ENCODE measurements around the gene GBE1.

GBE1 gene

DNA sequence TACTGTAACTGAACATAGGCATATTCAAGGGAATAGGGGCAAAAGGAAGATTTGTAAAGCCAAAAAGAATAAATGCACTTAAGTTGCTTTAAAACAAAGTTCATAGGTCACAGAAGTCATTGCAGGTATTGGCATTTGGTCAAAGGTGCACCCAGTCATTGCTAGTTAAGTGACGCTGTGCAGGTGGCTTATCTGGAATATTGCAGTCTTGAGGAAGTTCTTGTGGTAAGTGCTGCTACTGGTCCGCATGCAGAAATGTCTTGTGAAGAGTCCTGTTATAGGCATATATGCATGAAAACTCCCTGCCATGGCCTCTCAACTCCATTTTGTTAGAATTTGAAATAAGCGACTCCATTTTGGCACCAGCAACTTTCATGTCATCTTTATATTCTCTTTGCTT is 293.1 kb downstream of the GBE1 start:
- no peaks in the 10 kb centered on the region for H4K20me1 ChIP-seq (ENCODE audit: low read depth, low read length)
- no peaks in the 10 kb centered on the region for H3K9me2 ChIP-seq (replicated peaks; ENCODE audit: insufficient read depth, low read length)
- H3K9ac ChIP-seq (ENCODE audit: low read length), result no peak overlapping the region
- no peak overlapping the region for H2AFZ ChIP-seq (ENCODE audit: low read depth, low read length, severe bottlenecking)
- TF ChIP-seq, protein P1, sequence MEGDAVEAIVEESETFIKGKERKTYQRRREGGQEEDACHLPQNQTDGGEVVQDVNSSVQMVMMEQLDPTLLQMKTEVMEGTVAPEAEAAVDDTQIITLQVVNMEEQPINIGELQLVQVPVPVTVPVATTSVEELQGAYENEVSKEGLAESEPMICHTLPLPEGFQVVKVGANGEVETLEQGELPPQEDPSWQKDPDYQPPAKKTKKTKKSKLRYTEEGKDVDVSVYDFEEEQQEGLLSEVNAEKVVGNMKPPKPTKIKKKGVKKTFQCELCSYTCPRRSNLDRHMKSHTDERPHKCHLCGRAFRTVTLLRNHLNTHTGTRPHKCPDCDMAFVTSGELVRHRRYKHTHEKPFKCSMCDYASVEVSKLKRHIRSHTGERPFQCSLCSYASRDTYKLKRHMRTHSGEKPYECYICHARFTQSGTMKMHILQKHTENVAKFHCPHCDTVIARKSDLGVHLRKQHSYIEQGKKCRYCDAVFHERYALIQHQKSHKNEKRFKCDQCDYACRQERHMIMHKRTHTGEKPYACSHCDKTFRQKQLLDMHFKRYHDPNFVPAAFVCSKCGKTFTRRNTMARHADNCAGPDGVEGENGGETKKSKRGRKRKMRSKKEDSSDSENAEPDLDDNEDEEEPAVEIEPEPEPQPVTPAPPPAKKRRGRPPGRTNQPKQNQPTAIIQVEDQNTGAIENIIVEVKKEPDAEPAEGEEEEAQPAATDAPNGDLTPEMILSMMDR (IDR thresholded peaks at IDR 0.05; ENCODE audit: insufficient read depth, low read length, poor library complexity, severe bottlenecking), result no peak
- TF ChIP-seq EZH2phosphoT487 (conservative IDR thresholded peaks at IDR 0.05; ENCODE audit: low read length), result no peak
- H3K27me3 ChIP-seq (ENCODE audit: low read length), result no peaks in the 10 kb centered on the region
- H3K4me2 ChIP-seq (ENCODE audit: low read depth, low read length, poor library complexity, severe bottlenecking), result no peak overlapping the region
- H3K27ac ChIP-seq (ENCODE audit: low read depth, low read length), result no peak overlapping the region
- H3K9me3 ChIP-seq (ENCODE audit: insufficient read depth, low read length), result no peaks in the 10 kb centered on the region
- H3K36me3 ChIP-seq (ENCODE audit: low read length), result no peaks in the 10 kb centered on the region
- no peak overlapping the region for H3K4me3 ChIP-seq (ENCODE audit: insufficient read depth, low read length, poor library complexity, severe bottlenecking)
- H3K79me2 ChIP-seq (ENCODE audit: insufficient read depth, low read length), result no peaks in the 10 kb centered on the region
- H3F3A ChIP-seq (ENCODE audit: insufficient read depth), result no peaks in the 10 kb centered on the region

DNA sequence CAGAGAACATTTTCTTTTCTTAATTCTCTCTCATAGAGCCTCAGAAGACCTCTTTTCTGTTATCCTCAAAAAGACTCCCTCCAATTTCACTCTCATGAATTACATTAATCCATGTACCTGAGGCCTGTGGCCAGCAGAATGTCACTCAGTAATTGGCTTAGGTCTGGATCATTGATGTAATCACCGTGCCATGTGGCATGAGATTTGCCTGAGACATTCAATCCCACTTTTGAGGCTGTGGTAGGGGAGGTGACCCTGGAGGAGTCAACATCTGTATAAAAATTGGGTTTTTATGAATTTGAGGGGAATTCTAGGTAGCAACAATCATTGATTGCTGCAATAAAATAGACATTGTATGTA is 295.3 kb downstream of the GBE1 start:
- H3K36me3 ChIP-seq (ENCODE audit: low read length), result no peaks in the 10 kb centered on the region
- TF ChIP-seq, protein P1 (IDR thresholded peaks at IDR 0.05; ENCODE audit: insufficient read depth, low read length, poor library complexity, severe bottlenecking), result no peak
- TF ChIP-seq EZH2phosphoT487 (conservative IDR thresholded peaks at IDR 0.05; ENCODE audit: low read length), result no peak
- H3F3A ChIP-seq (ENCODE audit: insufficient read depth), result no peaks in the 10 kb centered on the region
- H4K20me1 ChIP-seq (ENCODE audit: low read depth, low read length), result no peaks in the 10 kb centered on the region
- H3K9me2 ChIP-seq (replicated peaks; ENCODE audit: insufficient read depth, low read length), result no peaks in the 10 kb centered on the region
- no peak overlapping the region for H3K4me2 ChIP-seq (ENCODE audit: low read depth, low read length, poor library complexity, severe bottlenecking)
- no peak overlapping the region for H3K4me3 ChIP-seq (ENCODE audit: insufficient read depth, low read length, poor library complexity, severe bottlenecking)
- no peaks in the 10 kb centered on the region for H3K9me3 ChIP-seq (ENCODE audit: insufficient read depth, low read length)
- no peaks in the 10 kb centered on the region for H3K27me3 ChIP-seq (ENCODE audit: low read length)
- H3K79me2 ChIP-seq (ENCODE audit: insufficient read depth, low read length), result no peaks in the 10 kb centered on the region
- H3K9ac ChIP-seq (ENCODE audit: low read length), result no peak overlapping the region
- H3K27ac ChIP-seq (ENCODE audit: low read depth, low read length), result no peak overlapping the region
- H2AFZ ChIP-seq (ENCODE audit: low read depth, low read length, severe bottlenecking), result no peak overlapping the region

DNA sequence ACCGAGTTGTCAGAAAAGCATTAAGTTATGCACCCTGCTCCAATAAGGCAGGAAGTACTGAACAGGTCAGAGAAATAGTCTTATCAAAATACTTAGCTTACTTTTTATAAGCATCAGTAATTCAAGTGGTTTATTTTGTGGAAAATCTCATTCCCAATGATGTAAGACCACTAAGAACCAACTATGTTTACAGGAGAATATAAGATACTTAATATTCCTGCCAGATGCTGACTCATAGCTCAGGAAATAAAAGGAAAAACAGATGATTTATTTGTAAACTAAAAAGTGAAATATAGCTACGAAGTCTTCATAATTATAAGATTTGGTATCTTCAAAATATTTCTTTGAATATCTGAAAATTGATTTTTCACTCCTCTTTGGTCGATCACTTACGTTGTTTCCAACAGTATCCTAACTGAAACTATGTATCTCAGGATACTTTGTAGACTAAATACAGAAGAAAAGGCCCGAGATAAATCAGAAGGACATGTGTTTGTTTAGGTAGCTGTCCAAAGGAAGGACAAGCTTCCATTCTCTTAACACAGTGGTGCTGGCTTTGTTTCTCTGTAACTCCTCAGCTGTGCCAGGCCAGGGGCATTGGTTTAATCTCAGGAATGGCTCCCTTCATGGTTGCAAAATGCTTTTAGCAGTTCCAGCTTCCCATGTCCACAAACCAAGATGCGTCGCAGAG is 295.8 kb downstream of the GBE1 start:
- H3K9ac ChIP-seq (ENCODE audit: low read length), result no peak overlapping the region
- no peaks in the 10 kb centered on the region for H3F3A ChIP-seq (ENCODE audit: insufficient read depth)
- H2AFZ ChIP-seq (ENCODE audit: low read depth, low read length, severe bottlenecking), result no peak overlapping the region
- no peaks in the 10 kb centered on the region for H3K36me3 ChIP-seq (ENCODE audit: low read length)
- no peaks in the 10 kb centered on the region for H3K79me2 ChIP-seq (ENCODE audit: insufficient read depth, low read length)
- no peak overlapping the region for H3K4me3 ChIP-seq (ENCODE audit: insufficient read depth, low read length, poor library complexity, severe bottlenecking)
- no peaks in the 10 kb centered on the region for H3K9me2 ChIP-seq (replicated peaks; ENCODE audit: insufficient read depth, low read length)
- TF ChIP-seq, protein P1 (IDR thresholded peaks at IDR 0.05; ENCODE audit: insufficient read depth, low read length, poor library complexity, severe bottlenecking), result no peak
- no peak for TF ChIP-seq EZH2phosphoT487 (conservative IDR thresholded peaks at IDR 0.05; ENCODE audit: low read length)
- H4K20me1 ChIP-seq (ENCODE audit: low read depth, low read length), result no peaks in the 10 kb centered on the region
- no peak overlapping the region for H3K4me2 ChIP-seq (ENCODE audit: low read depth, low read length, poor library complexity, severe bottlenecking)
- no peak overlapping the region for H3K27ac ChIP-seq (ENCODE audit: low read depth, low read length)
- no peaks in the 10 kb centered on the region for H3K9me3 ChIP-seq (ENCODE audit: insufficient read depth, low read length)
- no peaks in the 10 kb centered on the region for H3K27me3 ChIP-seq (ENCODE audit: low read length)

Data from SU-DHL-6 (cell line).